DND-41 (cell line): ENCODE measurements around the gene TGM6.

Source experiments
- ATAC-seq: fragments of 200-7000 bp; cut with Tn5 transposase; 3 replicates; pipeline ENCODE4 v1.9.1; 2021; ENCODE audit warnings: low read depth; ENCODE audit not compliant: insufficient read depth
- DNase-seq: peaks from one replicate; pipeline ENCODE4 v3.0.0-alpha.2; 2020
- H2AFZ ChIP-seq: 2 replicates; pipeline ENCODE4 v1.6.0; 2012; ENCODE audit warnings: low read depth, low read length
- H3K27ac ChIP-seq: 2 replicates; pipeline ENCODE4 v1.5.1; 2012; ENCODE audit warnings: low read length, inconsistent platforms
- H3K27me3 ChIP-seq: fragments of 200-600 bp; sonication (generic); 2 replicates; pipeline ENCODE4 v1.6.0; 2012; ENCODE audit warnings: low read length, mild to moderate bottlenecking, inconsistent platforms; ENCODE audit not compliant: insufficient read depth, poor library complexity
- H3K36me3 ChIP-seq: 2 replicates; pipeline ENCODE4 v1.5.1; 2012; ENCODE audit warnings: low read length, inconsistent platforms; ENCODE audit not compliant: insufficient read depth
- H3K4me1 ChIP-seq: 2 replicates; pipeline ENCODE4 v1.5.1; 2012; ENCODE audit warnings: mild to moderate bottlenecking, low read length; ENCODE audit not compliant: insufficient read depth
- H3K4me2 ChIP-seq: 2 replicates; pipeline ENCODE4 v1.6.0; 2012; ENCODE audit warnings: mild to moderate bottlenecking, moderate library complexity, low read length, inconsistent platforms; ENCODE audit not compliant: insufficient read depth
- H3K4me3 ChIP-seq, 2 experiments: fragments of 200-600 bp in 1 of 2; shearing (Covaris generic) in 1 of 2; 2 replicates each; pipeline ENCODE4 v1.5.1; 2012 to 2016; ENCODE audit warnings: inconsistent platforms in 2 of 2, low read length in 2 of 2, mild to moderate bottlenecking in 2 of 2, low read depth in 1 of 2, moderate library complexity in 1 of 2
- H3K79me2 ChIP-seq: 2 replicates; pipeline ENCODE4 v1.6.0; 2012; ENCODE audit warnings: low read length, inconsistent platforms; ENCODE audit not compliant: insufficient read depth
- H3K9ac ChIP-seq: 2 replicates; pipeline ENCODE4 v1.6.0; 2012; ENCODE audit warnings: low read depth, mild to moderate bottlenecking, inconsistent platforms, low read length, moderate library complexity
- H3K9me3 ChIP-seq: 2 replicates; pipeline ENCODE4 v1.5.1; 2012; ENCODE audit warnings: low read length, moderate library complexity, mild to moderate bottlenecking, inconsistent platforms; ENCODE audit not compliant: insufficient read depth, severe bottlenecking
- H4K20me1 ChIP-seq: 2 replicates; pipeline ENCODE4 v1.6.0; 2012; ENCODE audit warnings: low read length; ENCODE audit not compliant: insufficient read depth
- EZH2 ChIP-seq: IDR thresholded peaks from 3 replicates; pipeline ENCODE4 v1.6.1; 2012; ENCODE audit warnings: borderline replicate concordance, low read depth, mild to moderate bottlenecking, moderate library complexity, low read length, inconsistent platforms; ENCODE audit not compliant: severe bottlenecking
- TF ChIP-seq, protein P1 (sequence below): IDR thresholded peaks from 2 replicates; pipeline ENCODE4 v1.5.1; 2012; ENCODE audit warnings: borderline replicate concordance, low read length, moderate library complexity, mild to moderate bottlenecking; ENCODE audit not compliant: poor library complexity, severe bottlenecking; ENCODE audit errors: extremely low read depth

The TGM6 gene

DNA sequence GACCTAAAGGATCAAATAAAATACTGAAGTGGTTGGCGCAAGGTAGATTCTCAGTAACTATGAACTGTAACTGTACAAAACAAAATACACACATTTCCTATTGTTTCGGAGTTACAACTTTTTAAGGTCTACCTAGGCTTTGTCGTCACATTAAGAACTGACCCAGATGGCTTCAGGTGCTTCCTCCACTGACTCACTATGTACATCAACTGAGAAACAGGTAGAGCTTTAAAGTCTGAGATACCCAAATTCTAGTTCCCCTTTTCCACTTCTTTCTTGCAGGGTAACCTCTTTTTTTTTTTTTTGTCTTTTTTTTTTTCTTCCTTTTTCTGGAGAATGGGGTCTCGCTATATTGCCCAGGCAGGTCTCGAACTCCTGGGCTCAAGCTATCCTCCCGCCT is 84.4 kb downstream of the TGM6 start:
- H3K79me2 ChIP-seq: peaks cover 65% of the 10 kb centered on the region
- no peaks in the 10 kb centered on the region for H3K9me3 ChIP-seq

DNA sequence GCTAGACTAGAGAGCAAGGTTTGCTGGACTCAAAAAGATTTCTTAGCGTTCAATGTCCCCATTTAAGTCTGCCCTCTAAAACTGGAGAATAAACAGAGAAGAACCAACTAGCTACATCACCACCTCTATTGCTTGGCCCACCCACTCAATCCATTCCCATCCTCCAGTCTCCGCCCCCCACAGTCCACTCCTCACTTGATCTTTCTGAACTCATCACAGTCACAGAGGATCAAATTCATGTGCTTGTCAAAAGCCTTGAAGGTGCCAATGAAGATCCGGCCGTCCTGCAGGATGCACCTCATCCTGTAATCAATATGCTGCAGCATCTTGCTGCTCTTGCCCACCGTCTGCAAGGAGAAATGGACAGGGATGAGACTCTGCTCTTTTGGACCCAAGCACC is 86.7 kb downstream of the TGM6 start:
- peak overlapping the region in 1 of 2 experiments; percentile 92; a peak in 1 of 4 replicates for H3K4me3 ChIP-seq
- no peaks in the 10 kb centered on the region for H3K9me3 ChIP-seq
- H3K36me3 ChIP-seq: peaks cover 79% of the 10 kb centered on the region
- peak overlapping the region; percentile 63; the same call in 1 of the 2 replicates for H3K4me2 ChIP-seq
- peaks cover 70% of the 10 kb centered on the region for H3K79me2 ChIP-seq
- no peak overlapping the region for H2AFZ ChIP-seq
- H3K9ac ChIP-seq: peak overlapping the region; percentile 95; the same call in 1 of the 2 replicates
- no peaks in the 10 kb centered on the region for H3K27me3 ChIP-seq
- peaks cover 43% of the 10 kb centered on the region for H3K4me1 ChIP-seq
- ATAC-seq: no peak
- DNase-seq: no peak
- no peak overlapping the region for H3K27ac ChIP-seq
- peaks cover 75% of the 10 kb centered on the region for H4K20me1 ChIP-seq
- no peak for TF ChIP-seq EZH2
- TF ChIP-seq, protein P1, sequence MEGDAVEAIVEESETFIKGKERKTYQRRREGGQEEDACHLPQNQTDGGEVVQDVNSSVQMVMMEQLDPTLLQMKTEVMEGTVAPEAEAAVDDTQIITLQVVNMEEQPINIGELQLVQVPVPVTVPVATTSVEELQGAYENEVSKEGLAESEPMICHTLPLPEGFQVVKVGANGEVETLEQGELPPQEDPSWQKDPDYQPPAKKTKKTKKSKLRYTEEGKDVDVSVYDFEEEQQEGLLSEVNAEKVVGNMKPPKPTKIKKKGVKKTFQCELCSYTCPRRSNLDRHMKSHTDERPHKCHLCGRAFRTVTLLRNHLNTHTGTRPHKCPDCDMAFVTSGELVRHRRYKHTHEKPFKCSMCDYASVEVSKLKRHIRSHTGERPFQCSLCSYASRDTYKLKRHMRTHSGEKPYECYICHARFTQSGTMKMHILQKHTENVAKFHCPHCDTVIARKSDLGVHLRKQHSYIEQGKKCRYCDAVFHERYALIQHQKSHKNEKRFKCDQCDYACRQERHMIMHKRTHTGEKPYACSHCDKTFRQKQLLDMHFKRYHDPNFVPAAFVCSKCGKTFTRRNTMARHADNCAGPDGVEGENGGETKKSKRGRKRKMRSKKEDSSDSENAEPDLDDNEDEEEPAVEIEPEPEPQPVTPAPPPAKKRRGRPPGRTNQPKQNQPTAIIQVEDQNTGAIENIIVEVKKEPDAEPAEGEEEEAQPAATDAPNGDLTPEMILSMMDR: no peak

More for the DNA sequence above, 84.4 kb downstream of the TGM6 start:
- no peak for TF ChIP-seq EZH2
- TF ChIP-seq, protein P1: no peak
- H3K9ac ChIP-seq: no peak overlapping the region
- no peak for DNase-seq
- peaks cover 90% of the 10 kb centered on the region for H4K20me1 ChIP-seq
- no peak overlapping the region for H3K4me2 ChIP-seq
- peaks cover 34% of the 10 kb centered on the region for H3K4me1 ChIP-seq
- H3K27ac ChIP-seq: no peak overlapping the region
- no peak for ATAC-seq
- peaks cover 100% of the 10 kb centered on the region for H3K36me3 ChIP-seq
- H2AFZ ChIP-seq: no peak overlapping the region
- H3K27me3 ChIP-seq: no peaks in the 10 kb centered on the region
- no peak overlapping the region for H3K4me3 ChIP-seq

DNA sequence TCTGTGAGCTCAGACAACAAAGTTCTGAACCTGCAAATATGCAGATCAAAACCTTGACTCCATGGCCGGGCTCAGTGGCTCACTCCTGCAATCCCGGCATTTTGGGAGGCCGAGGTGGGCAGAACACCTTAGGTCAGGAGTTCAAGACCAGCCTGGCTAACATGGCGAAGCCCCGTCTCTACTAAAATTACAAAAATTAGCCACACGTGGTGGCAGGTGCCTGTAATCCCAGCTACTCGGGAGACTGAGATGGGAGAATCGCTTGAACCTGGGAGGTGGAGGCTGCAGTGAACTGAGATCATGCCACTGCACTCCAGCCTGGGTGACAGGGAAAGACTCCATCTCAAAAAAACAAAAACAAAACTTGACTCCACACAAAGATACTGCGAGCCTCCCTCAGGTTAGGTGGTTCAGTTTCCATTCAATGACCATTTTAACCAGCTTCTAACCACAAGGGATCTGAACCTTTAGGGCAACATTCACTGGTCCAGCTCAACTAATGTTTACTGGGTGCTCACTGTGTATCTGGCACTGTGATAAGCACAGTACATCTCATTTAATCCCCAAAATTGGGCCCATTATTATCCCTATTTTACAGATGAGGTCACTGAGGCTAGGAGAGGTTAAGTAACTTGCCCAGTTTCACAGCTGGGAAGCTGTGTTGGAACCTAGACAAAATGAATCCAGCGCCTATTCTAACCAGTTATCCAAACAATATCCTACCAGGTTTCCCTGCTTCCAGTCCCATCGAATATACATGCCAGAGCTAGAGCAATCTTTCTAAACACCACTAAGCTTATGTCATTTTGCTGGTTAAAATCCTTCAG is 88.1 kb downstream of the TGM6 start:
- Histone ChIP-seq H3K4me1 (peaks cover 43% of the 10 kb centered on the region), H4K20me1 (peaks cover 61% of the 10 kb centered on the region), H3K9me3 (no peaks in the 10 kb centered on the region), H3K9ac (peak overlapping the region; percentile 95), H3K79me2 (peaks cover 66% of the 10 kb centered on the region), H2AFZ (no peak overlapping the region), H3K27me3 (no peaks in the 10 kb centered on the region), H3K4me2 (peak overlapping the region; percentile 63), H3K4me3 (peak overlapping the region; percentile 92 to 99; a peak in 3 of 4 replicates), H3K27ac (peak overlapping the region; percentile 95), H3K36me3 (peaks cover 65% of the 10 kb centered on the region)
- TF ChIP-seq, protein P1: no peak
- no peak for TF ChIP-seq EZH2
- DNase-seq (no peak), ATAC-seq (no peak)
